Stimulated activated CD8-positive, alpha-beta memory T cell treated with anti-CD3 and anti-CD28 coated beads, Interleukin-4, amount 100 ng/mL, for 1 hour (primary cell): ENCODE measurements around the gene FAM111A.

ENCODE experiments used
- DNase-seq, 2 donors: peaks; one replicate each; pipeline ENCODE4 v3.0.0-alpha.2; 2020; ENCODE audit warnings: low read depth in 2 of 2, low spot score in 1 of 2

The FAM111A gene

GRCh38 chr11:59178402-59178801 is 35.7 kb downstream of the FAM111A start:
- DNase-seq, result no peak

- no peak for DNase-seq
These were observed 36.5 kb downstream of the FAM111A start for GRCh38 chr11:59179121-59179520.

DNA sequence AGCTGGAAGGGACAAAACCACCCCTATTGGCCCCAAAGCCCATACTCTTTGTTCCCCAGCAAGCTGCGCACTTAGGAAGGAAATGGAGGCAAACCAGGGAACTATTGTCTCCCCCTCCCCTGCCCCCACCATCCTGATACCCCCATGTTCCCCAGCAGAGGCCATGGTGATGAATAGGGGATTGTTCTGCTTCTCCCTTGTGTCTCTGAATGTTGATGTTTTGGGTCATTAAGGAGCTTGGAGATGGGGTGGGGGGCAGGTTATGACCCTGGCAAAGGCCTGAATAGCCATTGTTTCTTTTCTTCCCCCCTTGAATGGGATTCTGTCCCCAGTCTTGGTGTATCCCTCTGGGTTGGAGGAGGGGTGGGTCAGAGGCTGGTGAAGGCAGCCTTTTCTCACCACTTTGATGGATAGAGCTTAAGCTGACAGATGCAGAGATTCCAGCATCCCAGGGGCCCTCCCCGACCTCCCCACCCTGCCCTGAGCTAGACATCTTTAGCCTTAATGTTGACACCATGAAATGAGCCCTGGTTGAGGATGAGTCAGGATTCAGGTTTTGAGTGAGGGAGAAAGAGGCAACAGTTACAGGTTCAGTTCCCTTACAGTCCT is 37.6 kb downstream of the FAM111A start:
- DNase-seq, result no peak

- no peak for DNase-seq
These were observed 38.3 kb downstream of the FAM111A start for GRCh38 chr11:59180907-59181306.

- no peak for DNase-seq
These were observed 39.2 kb downstream of the FAM111A start for GRCh38 chr11:59181746-59182456.

DNA sequence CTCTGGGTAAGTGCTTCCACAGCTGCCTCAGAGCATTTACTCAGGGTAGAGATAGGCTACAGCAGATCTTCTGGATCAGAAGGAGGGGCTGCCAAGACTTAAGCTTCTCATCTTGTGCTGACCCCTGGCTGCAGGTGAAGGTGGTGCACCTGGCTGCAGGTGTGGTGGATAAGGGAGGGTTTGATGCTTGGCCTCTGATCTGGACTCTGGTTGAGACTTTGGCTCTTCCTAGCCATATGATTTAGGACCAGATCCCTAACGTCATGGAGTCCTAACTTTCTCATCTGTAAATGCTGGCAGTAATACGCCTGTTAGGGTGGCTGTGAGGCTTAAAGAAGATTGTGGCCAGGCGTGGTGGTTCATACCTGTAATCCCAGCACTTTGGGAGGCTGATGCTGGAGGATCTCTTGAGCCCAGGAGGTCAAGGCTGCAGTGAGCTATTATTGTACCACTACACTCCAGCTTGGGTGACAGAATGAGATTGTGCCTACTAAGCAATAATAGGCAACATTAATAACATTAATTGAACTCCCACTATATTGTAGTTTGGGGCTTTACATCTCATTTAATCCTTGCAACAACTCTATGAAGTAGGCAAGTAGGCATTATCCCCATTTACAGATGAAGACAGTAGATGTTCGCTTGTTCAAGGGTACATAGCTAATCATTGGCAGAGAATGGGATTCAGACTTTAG is 39.9 kb downstream of the FAM111A start:
- no peak for DNase-seq

DNA sequence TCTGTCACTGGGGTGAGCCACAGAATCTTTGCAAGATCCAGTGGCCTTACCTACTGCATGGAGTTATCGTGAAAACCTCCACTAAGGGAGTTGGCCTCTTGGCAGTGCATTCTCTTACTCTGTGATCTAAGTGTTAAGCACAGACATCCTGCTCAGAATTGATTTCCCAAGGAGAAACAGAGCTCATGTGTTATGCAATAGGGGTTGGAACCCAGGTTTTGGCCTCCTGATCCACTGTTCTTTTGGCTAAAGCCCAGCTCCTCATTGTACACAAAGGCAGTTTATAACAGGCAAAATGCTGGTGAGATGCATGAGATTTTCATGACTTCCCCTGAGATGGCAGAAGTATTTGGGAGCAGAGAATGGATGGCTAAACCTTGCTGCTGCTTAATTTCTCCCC is 41.1 kb downstream of the FAM111A start:
- DNase-seq, result no peak

DNA sequence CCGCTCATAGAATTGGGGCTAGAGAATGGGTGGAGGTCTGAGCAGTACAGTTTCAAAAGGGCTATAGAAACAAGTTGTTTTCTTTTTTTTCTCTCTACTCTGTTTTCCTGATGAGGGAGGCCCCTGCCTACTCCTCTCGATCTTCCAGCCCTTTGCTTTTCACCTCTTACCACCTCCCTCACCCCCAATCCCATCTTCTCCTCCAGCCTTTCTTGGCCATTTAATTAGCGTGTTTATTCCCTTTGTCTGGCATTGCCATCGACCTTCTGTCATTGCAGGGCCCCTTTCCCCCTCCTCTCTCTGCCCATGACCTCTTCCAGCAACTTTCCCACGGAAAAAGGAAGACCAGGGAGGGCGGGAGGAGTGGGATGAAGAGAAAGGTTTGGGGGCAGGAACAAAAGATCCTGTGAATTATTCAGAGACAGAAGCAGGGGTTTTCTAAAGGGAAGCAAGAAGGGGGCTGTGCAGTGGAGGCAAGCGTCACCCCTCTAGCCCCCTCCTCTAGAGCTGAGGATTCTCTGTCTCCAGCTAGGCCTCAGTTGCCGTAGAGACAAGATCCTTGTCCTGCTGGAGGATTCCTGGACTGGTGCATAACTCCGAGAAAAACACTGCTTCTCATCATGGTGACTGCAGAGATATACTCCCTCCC is 42.2 kb downstream of the FAM111A start:
- no peak for DNase-seq

DNA sequence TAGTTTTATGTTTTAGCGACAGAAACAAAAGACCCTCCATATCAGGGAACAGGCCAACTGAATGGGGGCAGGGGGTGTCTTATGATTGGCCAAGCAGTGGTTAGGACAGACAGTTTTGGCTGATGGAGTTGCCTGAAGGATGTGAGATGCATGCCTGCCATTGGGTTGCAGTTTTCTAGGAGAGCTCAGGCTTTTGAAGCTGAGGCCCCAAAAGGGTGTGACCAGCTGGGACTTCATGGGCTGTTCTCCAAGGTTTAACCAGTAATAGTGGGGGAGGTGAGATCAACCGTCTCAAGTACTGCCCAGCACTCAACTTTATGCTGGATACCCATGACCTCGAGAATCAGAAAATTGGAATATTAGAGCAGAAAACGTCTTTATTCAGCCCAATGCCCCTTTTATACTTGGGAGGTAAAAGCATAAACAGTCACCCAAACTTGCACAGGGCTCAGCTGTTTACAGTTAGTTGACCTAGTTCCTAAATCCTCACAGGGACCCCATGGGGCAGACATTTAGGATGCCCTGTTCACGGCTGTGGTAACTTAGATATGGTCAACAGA is 42.8 kb downstream of the FAM111A start:
- DNase-seq, result no peak

DNA sequence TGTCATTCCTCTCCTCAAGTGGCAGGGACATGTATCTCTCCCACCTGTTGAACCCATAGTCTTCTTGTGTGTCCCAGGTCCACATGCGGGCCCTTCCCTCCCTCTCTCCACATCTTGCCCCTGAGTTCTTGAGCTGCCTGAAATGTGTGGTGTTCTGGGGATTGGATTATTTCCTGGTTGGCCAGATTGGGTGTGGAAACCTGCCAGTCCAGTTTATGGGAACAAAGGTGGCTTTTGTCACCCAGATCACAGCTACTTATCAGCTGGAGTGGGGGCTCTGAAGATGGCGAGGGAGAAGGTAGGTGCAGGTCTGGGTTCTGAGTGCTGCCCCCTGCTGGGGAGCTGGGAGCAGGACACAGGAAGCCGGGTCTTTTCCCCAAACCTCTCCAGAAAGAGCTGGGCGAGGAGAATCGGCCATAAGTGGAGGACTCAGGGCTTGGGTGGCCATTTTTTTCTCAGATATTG is 43.5 kb downstream of the FAM111A start:
- peak in 1 of 2 donors; percentile 3 for DNase-seq

GRCh38 chr11:59187035-59187434 is 44.4 kb downstream of the FAM111A start:
- DNase-seq, result no peak

DNA sequence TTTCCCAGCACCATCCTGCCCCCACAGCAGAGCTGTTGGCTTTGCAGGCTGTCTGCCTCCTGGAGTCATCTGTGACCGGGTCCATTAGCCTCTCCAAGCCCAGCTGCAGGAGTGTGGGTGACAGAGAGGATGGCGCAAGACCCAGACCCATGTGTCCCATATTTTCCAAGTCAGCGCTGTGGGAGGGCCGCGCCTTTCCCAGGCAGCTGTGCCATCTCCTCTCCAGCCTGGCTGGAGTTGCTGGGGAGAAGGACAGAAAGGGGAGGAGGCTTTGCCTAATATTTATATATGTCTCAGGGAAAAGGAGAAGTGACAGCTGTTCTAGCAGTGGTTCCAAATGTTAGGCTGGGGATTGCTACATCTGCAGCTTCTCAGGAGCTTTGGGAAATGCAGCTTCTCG is 44.9 kb downstream of the FAM111A start:
- DNase-seq, result no peak

GRCh38 chr11:59188954-59189353 is 46.3 kb downstream of the FAM111A start:
- DNase-seq, result no peak

GRCh38 chr11:59189986-59190385 is 47.3 kb downstream of the FAM111A start:
- DNase-seq, result no peak

- DNase-seq, result no peak
These were observed 48.4 kb downstream of the FAM111A start for GRCh38 chr11:59191095-59191494.

DNA sequence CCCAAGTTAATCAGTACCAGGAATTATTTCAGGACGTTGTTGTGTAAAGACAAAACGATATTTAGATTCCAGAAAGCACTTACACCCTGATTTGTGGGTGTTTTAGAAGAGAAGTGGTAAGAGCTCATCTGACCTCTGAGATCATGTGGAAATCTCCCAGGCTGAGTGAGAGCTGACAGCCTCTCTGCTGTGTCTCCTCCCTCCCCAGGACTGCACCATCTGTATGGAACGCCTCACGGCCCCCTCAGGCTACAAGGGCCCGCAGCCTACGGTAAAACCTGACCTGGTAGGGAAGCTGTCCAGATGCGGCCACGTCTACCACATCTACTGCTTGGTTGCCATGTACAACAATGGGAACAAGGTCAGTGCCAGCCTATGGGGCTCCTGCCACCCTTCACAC is 49.2 kb downstream of the FAM111A start:
- DNase-seq, result no peak

DNA sequence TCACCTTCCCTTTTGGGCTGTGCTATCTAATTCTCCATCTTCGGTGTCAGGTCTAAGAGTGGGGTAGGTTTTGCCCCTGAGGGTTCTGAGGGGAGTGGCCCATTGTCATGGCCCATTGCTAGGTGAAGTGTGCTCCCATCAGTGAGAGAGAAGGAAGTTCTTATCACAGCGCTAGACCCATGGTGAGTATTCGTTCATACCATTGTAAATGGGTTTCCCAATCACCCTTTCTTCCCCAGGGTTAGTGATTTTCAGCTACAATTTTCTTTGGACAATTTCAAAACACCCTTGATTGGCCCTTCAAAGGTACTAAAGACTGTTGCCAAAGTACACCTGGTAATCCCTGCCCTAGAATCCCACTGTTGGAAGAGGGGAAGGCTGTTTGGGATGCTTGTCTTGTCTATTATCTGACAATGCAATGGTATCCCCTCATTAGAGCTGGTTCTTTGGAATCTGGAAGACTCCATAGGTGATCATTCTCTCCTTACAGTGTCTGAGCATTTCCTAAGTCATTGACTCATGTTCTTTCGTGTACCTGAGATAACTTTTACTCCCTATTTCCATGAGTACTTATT is 49.9 kb downstream of the FAM111A start:
- no peak for DNase-seq

DNA sequence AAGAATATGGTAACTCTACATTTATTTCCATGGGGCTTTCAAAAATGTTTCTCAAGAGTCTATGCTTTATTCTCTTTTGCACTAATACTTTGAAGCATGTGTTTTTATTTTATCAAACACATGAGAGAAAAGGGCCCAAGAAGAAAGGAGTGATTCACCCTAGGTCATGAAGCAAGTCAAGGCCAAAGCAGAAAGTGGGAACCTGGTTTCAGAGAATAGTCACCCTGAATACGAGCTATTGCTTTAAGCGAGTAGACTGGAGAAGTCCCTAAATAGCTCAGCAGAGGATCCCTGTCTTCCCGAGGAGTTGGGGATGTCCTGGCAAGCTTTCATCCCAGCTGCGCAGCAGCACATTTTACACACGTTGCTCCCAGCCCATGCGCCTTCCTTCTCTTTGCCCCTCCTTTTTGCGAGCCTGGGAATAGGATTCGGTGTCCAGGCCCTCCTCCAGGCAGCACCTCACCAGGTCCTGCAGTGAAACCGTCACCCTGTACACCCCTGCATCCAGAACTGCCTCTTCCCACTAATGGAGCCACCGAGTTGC is 51.0 kb downstream of the FAM111A start:
- DNase-seq, result no peak

- DNase-seq, result no peak
These were observed 52.9 kb downstream of the FAM111A start for GRCh38 chr11:59195586-59195985.

- no peak for DNase-seq
These were observed 54.1 kb downstream of the FAM111A start for GRCh38 chr11:59196777-59197176.

- no peak for DNase-seq
These were observed 55.3 kb downstream of the FAM111A start for GRCh38 chr11:59197991-59198390.
